Measurements from ENCODE around the gene CLNK.
A peak's percentile ranks its signal among the peaks of the same experiment; 100 is the strongest.

CLNK gene

GRCh38 chr4:10593130-10593529, 91.4 kb downstream of the CLNK start:
- Histone ChIP-seq H3K9ac (ENCODE audit: low read length) (no peak overlapping the region), H3K27ac (ENCODE audit: low read depth, low read length) (no peak overlapping the region), H3K4me3 (ENCODE audit: low read depth, low read length) (no peak overlapping the region), H3K36me3 (ENCODE audit: control insufficient read depth, insufficient read depth, low read length) (no peaks in the 10 kb centered on the region), H3K4me1 (ENCODE audit: control insufficient read depth, insufficient read depth, low read length) (peaks cover 10% of the 10 kb centered on the region; the same call in 1 of the 2 replicates), H3K27me3 (ENCODE audit: control insufficient read depth, insufficient read depth, low read length) (no peaks in the 10 kb centered on the region), H3K9me3 (ENCODE audit: control insufficient read depth, insufficient read depth, low read depth, low read length) (no peaks in the 10 kb centered on the region)

GRCh38 chr4:10590896-10591295, 93.7 kb downstream of the CLNK start:
- Histone ChIP-seq H3K9me3 (ENCODE audit: control insufficient read depth, insufficient read depth, low read depth, low read length) (no peaks in the 10 kb centered on the region), H3K4me3 (ENCODE audit: low read depth, low read length) (no peak overlapping the region), H3K27ac (ENCODE audit: low read depth, low read length) (no peak overlapping the region), H3K9ac (ENCODE audit: low read length) (peak overlapping the region; percentile 33), H3K27me3 (ENCODE audit: control insufficient read depth, insufficient read depth, low read length) (no peaks in the 10 kb centered on the region), H3K4me1 (ENCODE audit: control insufficient read depth, insufficient read depth, low read length) (peaks cover 10% of the 10 kb centered on the region; the same call in 1 of the 2 replicates), H3K36me3 (ENCODE audit: control insufficient read depth, insufficient read depth, low read length) (no peaks in the 10 kb centered on the region)

- Histone ChIP-seq H3K9me3 (ENCODE audit: control insufficient read depth, insufficient read depth, low read depth, low read length) (no peaks in the 10 kb centered on the region), H3K27me3 (ENCODE audit: control insufficient read depth, insufficient read depth, low read length) (no peaks in the 10 kb centered on the region), H3K4me3 (ENCODE audit: low read depth, low read length) (no peak overlapping the region), H3K27ac (ENCODE audit: low read depth, low read length) (no peak overlapping the region), H3K9ac (ENCODE audit: low read length) (no peak overlapping the region), H3K4me1 (ENCODE audit: control insufficient read depth, insufficient read depth, low read length) (peaks cover 10% of the 10 kb centered on the region; the same call in 1 of the 2 replicates), H3K36me3 (ENCODE audit: control insufficient read depth, insufficient read depth, low read length) (no peaks in the 10 kb centered on the region)
These were observed 94.8 kb downstream of the CLNK start for GRCh38 chr4:10589799-10590198.

- H3K9ac ChIP-seq (ENCODE audit: low read length) = no peak overlapping the region
- H3K4me3 ChIP-seq (ENCODE audit: low read depth, low read length) = no peak overlapping the region
- H3K4me1 ChIP-seq (ENCODE audit: control insufficient read depth, insufficient read depth, low read length) = peaks cover 10% of the 10 kb centered on the region; the same call in 1 of the 2 replicates
- H3K9me3 ChIP-seq (ENCODE audit: control insufficient read depth, insufficient read depth, low read depth, low read length) = no peaks in the 10 kb centered on the region
- no peak overlapping the region for H3K27ac ChIP-seq (ENCODE audit: low read depth, low read length)
- H3K36me3 ChIP-seq (ENCODE audit: control insufficient read depth, insufficient read depth, low read length) = no peaks in the 10 kb centered on the region
- H3K27me3 ChIP-seq (ENCODE audit: control insufficient read depth, insufficient read depth, low read length) = no peaks in the 10 kb centered on the region
These were observed 95.2 kb downstream of the CLNK start for GRCh38 chr4:10589321-10589720.

- H3K4me1 ChIP-seq (ENCODE audit: control insufficient read depth, insufficient read depth, low read length) = peaks cover 10% of the 10 kb centered on the region; the same call in 1 of the 2 replicates
- no peak overlapping the region for H3K4me3 ChIP-seq (ENCODE audit: low read depth, low read length)
- no peaks in the 10 kb centered on the region for H3K27me3 ChIP-seq (ENCODE audit: control insufficient read depth, insufficient read depth, low read length)
- H3K9ac ChIP-seq (ENCODE audit: low read length) = no peak overlapping the region
- no peaks in the 10 kb centered on the region for H3K9me3 ChIP-seq (ENCODE audit: control insufficient read depth, insufficient read depth, low read depth, low read length)
- no peak overlapping the region for H3K27ac ChIP-seq (ENCODE audit: low read depth, low read length)
- H3K36me3 ChIP-seq (ENCODE audit: control insufficient read depth, insufficient read depth, low read length) = no peaks in the 10 kb centered on the region
These were observed 96.9 kb downstream of the CLNK start for GRCh38 chr4:10587697-10588096.

GRCh38 chr4:10587296-10587695, 97.3 kb downstream of the CLNK start:
- peaks cover 10% of the 10 kb centered on the region; the same call in 1 of the 2 replicates for H3K4me1 ChIP-seq (ENCODE audit: control insufficient read depth, insufficient read depth, low read length)
- H3K9ac ChIP-seq (ENCODE audit: low read length) = no peak overlapping the region
- H3K27me3 ChIP-seq (ENCODE audit: control insufficient read depth, insufficient read depth, low read length) = no peaks in the 10 kb centered on the region
- no peaks in the 10 kb centered on the region for H3K9me3 ChIP-seq (ENCODE audit: control insufficient read depth, insufficient read depth, low read depth, low read length)
- H3K27ac ChIP-seq (ENCODE audit: low read depth, low read length) = no peak overlapping the region
- no peaks in the 10 kb centered on the region for H3K36me3 ChIP-seq (ENCODE audit: control insufficient read depth, insufficient read depth, low read length)
- H3K4me3 ChIP-seq (ENCODE audit: low read depth, low read length) = no peak overlapping the region

GRCh38 chr4:10584042-10584441, 100.5 kb downstream of the CLNK start:
- Histone ChIP-seq H3K36me3 (ENCODE audit: control insufficient read depth, insufficient read depth, low read length) (no peaks in the 10 kb centered on the region), H3K9me3 (ENCODE audit: control insufficient read depth, insufficient read depth, low read depth, low read length) (no peaks in the 10 kb centered on the region), H3K27ac (ENCODE audit: low read depth, low read length) (no peak overlapping the region), H3K4me3 (ENCODE audit: low read depth, low read length) (no peak overlapping the region), H3K4me1 (ENCODE audit: control insufficient read depth, insufficient read depth, low read length) (peaks cover 11% of the 10 kb centered on the region; the same call in 1 of the 2 replicates), H3K9ac (ENCODE audit: low read length) (no peak overlapping the region), H3K27me3 (ENCODE audit: control insufficient read depth, insufficient read depth, low read length) (no peaks in the 10 kb centered on the region)

GRCh38 chr4:10582951-10583350, 101.6 kb downstream of the CLNK start:
- H3K36me3 ChIP-seq (ENCODE audit: control insufficient read depth, insufficient read depth, low read length) = no peaks in the 10 kb centered on the region
- no peak overlapping the region for H3K4me3 ChIP-seq (ENCODE audit: low read depth, low read length)
- H3K27ac ChIP-seq (ENCODE audit: low read depth, low read length) = no peak overlapping the region
- H3K27me3 ChIP-seq (ENCODE audit: control insufficient read depth, insufficient read depth, low read length) = no peaks in the 10 kb centered on the region
- H3K9ac ChIP-seq (ENCODE audit: low read length) = no peak overlapping the region
- H3K4me1 ChIP-seq (ENCODE audit: control insufficient read depth, insufficient read depth, low read length) = peaks cover 9% of the 10 kb centered on the region; the same call in 1 of the 2 replicates
- H3K9me3 ChIP-seq (ENCODE audit: control insufficient read depth, insufficient read depth, low read depth, low read length) = no peaks in the 10 kb centered on the region

GRCh38 chr4:10582059-10582686, 102.4 kb downstream of the CLNK start:
- H3K9ac ChIP-seq (ENCODE audit: low read length) = no peak overlapping the region
- no peaks in the 10 kb centered on the region for H3K27me3 ChIP-seq (ENCODE audit: control insufficient read depth, insufficient read depth, low read length)
- H3K36me3 ChIP-seq (ENCODE audit: control insufficient read depth, insufficient read depth, low read length) = no peaks in the 10 kb centered on the region
- no peak overlapping the region for H3K27ac ChIP-seq (ENCODE audit: low read depth, low read length)
- H3K9me3 ChIP-seq (ENCODE audit: control insufficient read depth, insufficient read depth, low read depth, low read length) = no peaks in the 10 kb centered on the region
- peaks cover 9% of the 10 kb centered on the region; the same call in 1 of the 2 replicates for H3K4me1 ChIP-seq (ENCODE audit: control insufficient read depth, insufficient read depth, low read length)
- no peak overlapping the region for H3K4me3 ChIP-seq (ENCODE audit: low read depth, low read length)

GRCh38 chr4:10581022-10581421, 103.5 kb downstream of the CLNK start:
- no peaks in the 10 kb centered on the region for H3K36me3 ChIP-seq (ENCODE audit: control insufficient read depth, insufficient read depth, low read length)
- no peak overlapping the region for H3K27ac ChIP-seq (ENCODE audit: low read depth, low read length)

GRCh38 chr4:10579648-10580047, 104.9 kb downstream of the CLNK start:
- Histone ChIP-seq H3K36me3 (ENCODE audit: control insufficient read depth, insufficient read depth, low read length) (no peaks in the 10 kb centered on the region), H3K27ac (ENCODE audit: low read depth, low read length) (no peak overlapping the region), H3K9me3 (ENCODE audit: control insufficient read depth, insufficient read depth, low read depth, low read length) (no peaks in the 10 kb centered on the region), H3K27me3 (ENCODE audit: control insufficient read depth, insufficient read depth, low read length) (no peaks in the 10 kb centered on the region), H3K4me3 (ENCODE audit: low read depth, low read length) (no peak overlapping the region), H3K9ac (ENCODE audit: low read length) (no peak overlapping the region), H3K4me1 (ENCODE audit: control insufficient read depth, insufficient read depth, low read length) (peaks cover 9% of the 10 kb centered on the region; the same call in 1 of the 2 replicates)

More at GRCh38 chr4:10581022-10581421, 103.5 kb downstream of the CLNK start:
- Histone ChIP-seq H3K4me1 (ENCODE audit: control insufficient read depth, insufficient read depth, low read length) (peaks cover 9% of the 10 kb centered on the region; the same call in 1 of the 2 replicates), H3K4me3 (ENCODE audit: low read depth, low read length) (no peak overlapping the region), H3K9ac (ENCODE audit: low read length) (no peak overlapping the region), H3K9me3 (ENCODE audit: control insufficient read depth, insufficient read depth, low read depth, low read length) (no peaks in the 10 kb centered on the region), H3K27me3 (ENCODE audit: control insufficient read depth, insufficient read depth, low read length) (no peaks in the 10 kb centered on the region)

All from HUES6 (cell line).